Large intestine (tissue), 3 donors: ENCODE measurements around the gene RGS6. TPM values are rescaled to one million over a fixed set of nuclear protein-coding genes. Genes with fewer than 3 reads are reported as not detected.

Experiments used
- DNase-seq, 2 donors: peaks; one replicate each; pipeline versions ENCODE4 v3.0.0 to v3.0.0-alpha.2; 2013
- H3K27ac ChIP-seq: one replicate; pipeline ENCODE4 v1.5.1; 2013; ENCODE audit warnings: low read length
- H3K27me3 ChIP-seq: 2 replicates; pipeline ENCODE4 v1.6.1; 2013; ENCODE audit warnings: low read length; ENCODE audit not compliant: control insufficient read depth, insufficient read depth
- H3K36me3 ChIP-seq: 2 replicates; pipeline ENCODE4 v1.6.1; 2013; ENCODE audit warnings: low read length; ENCODE audit not compliant: control insufficient read depth, insufficient read depth
- H3K4me1 ChIP-seq: one replicate; pipeline ENCODE4 v1.6.1; 2013; ENCODE audit warnings: low read length; ENCODE audit not compliant: control insufficient read depth, insufficient read depth
- H3K4me3 ChIP-seq: one replicate; pipeline ENCODE4 v1.5.1; 2013; ENCODE audit warnings: low read length
- H3K9me3 ChIP-seq: one replicate; pipeline ENCODE4 v1.6.1; 2013; ENCODE audit warnings: mild to moderate bottlenecking, low read depth, low read length, moderate library complexity; ENCODE audit not compliant: control insufficient read depth
- WGBS: methylation state at CpG from one replicate; pipeline ENCODE4 v1.1.5; 2013; ENCODE audit warnings: low lambda C conversion rate; ENCODE audit not compliant: insufficient coverage; 5-methylcytosine and 5-hydroxymethylcytosine counted together
- polyA plus RNA-seq: library from polyadenylated mRNA; unstranded; fragments of 120-200 nt; gene quantifications from one replicate; pipeline ENCODE4 v1.2.1, GENCODE V29; 2013

Gene RGS6
- polyA plus RNA-seq, 1 donor = 2.7 TPM

GRCh38 chr14:71942904-71943694, 10.9 kb downstream of the RGS6 start:
- Histone ChIP-seq H3K4me3 (no peak overlapping the region), H3K27me3 (no peaks in the 10 kb centered on the region), H3K27ac (no peak overlapping the region), H3K36me3 (no peaks in the 10 kb centered on the region), H3K4me1 (no peaks in the 10 kb centered on the region), H3K9me3 (no peaks in the 10 kb centered on the region)
- WGBS = no CpG with 5 or more reads among the region's 4 CpGs
- DNase-seq = no peak

GRCh38 chr14:71943695-71944018, 11.4 kb downstream of the RGS6 start:
- H3K36me3 ChIP-seq = no peaks in the 10 kb centered on the region
- no CpG with 5 or more reads among the region's 1 CpG for WGBS
- no peak overlapping the region for H3K27ac ChIP-seq
- no peaks in the 10 kb centered on the region for H3K9me3 ChIP-seq
- no peaks in the 10 kb centered on the region for H3K27me3 ChIP-seq
- no peaks in the 10 kb centered on the region for H3K4me1 ChIP-seq
- no peak overlapping the region for H3K4me3 ChIP-seq
- DNase-seq = no peak

GRCh38 chr14:71947947-71948500, 15.8 kb downstream of the RGS6 start:
- Histone ChIP-seq H3K27me3 (no peaks in the 10 kb centered on the region), H3K36me3 (no peaks in the 10 kb centered on the region), H3K27ac (no peak overlapping the region), H3K4me3 (no peak overlapping the region), H3K9me3 (no peaks in the 10 kb centered on the region), H3K4me1 (no peaks in the 10 kb centered on the region)
- 60% methylated on average over 1 of the region's 5 CpGs for WGBS
- DNase-seq = no peak

GRCh38 chr14:71952381-71953363, 20.4 kb downstream of the RGS6 start:
- Histone ChIP-seq H3K4me1 (no peaks in the 10 kb centered on the region), H3K27me3 (no peaks in the 10 kb centered on the region), H3K36me3 (no peaks in the 10 kb centered on the region), H3K9me3 (no peaks in the 10 kb centered on the region), H3K4me3 (no peak overlapping the region), H3K27ac (no peak overlapping the region)
- no peak for DNase-seq
- 100% methylated on average over 1 of the region's 6 CpGs for WGBS

DNA sequence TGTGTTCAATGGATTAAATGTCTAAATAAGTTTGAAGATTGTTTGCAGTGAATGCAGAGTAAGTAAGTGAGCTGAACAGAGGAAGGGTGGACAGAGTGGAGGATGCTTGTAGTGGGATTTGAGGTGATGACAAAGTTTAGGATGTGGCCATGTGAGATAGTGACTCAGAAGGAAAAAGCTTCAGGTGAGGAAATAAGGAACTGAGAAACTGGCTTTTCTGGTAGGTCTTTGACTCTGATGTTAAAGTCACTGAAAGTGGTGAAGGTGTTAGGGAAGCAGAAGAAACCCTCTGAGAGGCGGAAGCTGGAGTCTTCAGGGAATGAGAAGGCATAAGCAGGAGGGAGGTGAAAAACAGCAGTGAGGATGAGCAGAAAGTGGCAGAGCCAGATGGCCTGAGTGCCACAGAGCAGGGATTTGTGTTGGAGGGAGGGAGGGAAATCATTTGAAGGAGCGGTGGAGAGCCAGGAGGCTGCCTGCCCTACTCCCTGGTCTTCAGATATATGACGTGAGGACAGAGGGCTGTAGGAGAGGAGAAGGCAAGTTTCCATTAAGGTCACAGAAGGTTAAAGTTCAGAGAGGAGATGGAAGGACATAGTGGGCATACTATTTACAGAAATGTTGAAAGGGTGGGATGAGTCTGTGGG, 24.8 kb downstream of the RGS6 start:
- H3K36me3 ChIP-seq = no peaks in the 10 kb centered on the region
- no peaks in the 10 kb centered on the region for H3K4me1 ChIP-seq
- peaks cover 2% of the 10 kb centered on the region for H3K27me3 ChIP-seq
- H3K9me3 ChIP-seq = no peaks in the 10 kb centered on the region
- DNase-seq = no peak
- H3K27ac ChIP-seq = no peak overlapping the region
- WGBS = 100% methylated on average over 1 of the region's 3 CpGs
- H3K4me3 ChIP-seq = no peak overlapping the region

GRCh38 chr14:71959055-71959454, 26.8 kb downstream of the RGS6 start:
- WGBS = no CpG with 5 or more reads among the region's 5 CpGs

GRCh38 chr14:71960494-71961353, 28.5 kb downstream of the RGS6 start:
- WGBS = 0% methylated on average over 1 of the region's 8 CpGs
- H3K4me3 ChIP-seq = no peak overlapping the region
- no peaks in the 10 kb centered on the region for H3K9me3 ChIP-seq

More at GRCh38 chr14:71959055-71959454, 26.8 kb downstream of the RGS6 start:
- DNase-seq = peak in 1 of 2 donors; percentile 9
- no peak overlapping the region for H3K27ac ChIP-seq
- peaks cover 2% of the 10 kb centered on the region for H3K27me3 ChIP-seq
- H3K4me3 ChIP-seq = no peak overlapping the region
- no peaks in the 10 kb centered on the region for H3K36me3 ChIP-seq
- H3K9me3 ChIP-seq = no peaks in the 10 kb centered on the region
- H3K4me1 ChIP-seq = no peaks in the 10 kb centered on the region

DNA sequence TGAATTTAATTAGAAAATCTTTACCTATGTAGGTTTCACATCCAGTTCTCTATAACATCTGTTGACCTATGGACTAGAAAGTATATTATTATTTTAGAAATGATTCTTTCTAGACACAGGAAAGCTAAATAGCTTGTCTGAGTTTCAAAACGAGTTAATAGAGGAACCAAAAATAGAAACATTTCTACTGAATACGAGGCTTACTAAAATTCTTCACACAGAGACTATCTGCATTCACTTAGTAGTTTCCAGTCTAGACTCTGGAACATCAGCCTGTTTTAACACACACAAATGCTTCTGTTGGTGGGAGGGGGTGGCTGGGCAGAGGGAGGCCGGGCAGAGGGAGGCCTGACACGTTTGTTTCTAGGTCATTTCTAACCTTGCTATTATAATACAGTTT, 29.7 kb downstream of the RGS6 start:
- H3K27ac ChIP-seq = no peak overlapping the region
- WGBS = no CpG with 5 or more reads among the region's 4 CpGs
- H3K27me3 ChIP-seq = peaks cover 2% of the 10 kb centered on the region
- H3K4me3 ChIP-seq = no peak overlapping the region
- no peaks in the 10 kb centered on the region for H3K9me3 ChIP-seq
- no peak for DNase-seq
- H3K4me1 ChIP-seq = no peaks in the 10 kb centered on the region
- no peaks in the 10 kb centered on the region for H3K36me3 ChIP-seq

More at GRCh38 chr14:71960494-71961353, 28.5 kb downstream of the RGS6 start:
- DNase-seq = no peak
- no peak overlapping the region for H3K27ac ChIP-seq
- no peaks in the 10 kb centered on the region for H3K4me1 ChIP-seq
- H3K27me3 ChIP-seq = peaks cover 2% of the 10 kb centered on the region
- no peaks in the 10 kb centered on the region for H3K36me3 ChIP-seq

DNA sequence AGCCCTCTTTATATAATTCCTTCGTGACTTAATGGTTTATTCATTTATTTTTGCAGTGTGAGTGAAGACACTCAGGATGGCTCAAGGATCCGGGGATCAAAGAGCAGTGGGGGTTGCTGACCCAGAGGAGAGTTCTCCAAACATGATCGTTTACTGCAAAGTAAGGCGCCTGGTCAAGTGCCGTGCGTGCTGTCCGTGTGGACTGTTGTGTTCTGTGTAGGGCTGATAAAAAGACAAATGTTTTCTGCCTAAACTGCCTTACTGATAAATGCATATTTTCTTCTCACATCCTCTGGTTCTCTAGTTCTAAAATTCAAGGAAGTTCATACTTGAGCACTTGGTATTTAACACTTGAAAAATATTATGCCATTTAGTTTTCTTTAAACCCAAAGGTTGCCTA, 32.5 kb downstream of the RGS6 start:
- H3K27me3 ChIP-seq = peaks cover 2% of the 10 kb centered on the region
- no CpG with 5 or more reads among the region's 7 CpGs for WGBS
- H3K36me3 ChIP-seq = no peaks in the 10 kb centered on the region
- no peaks in the 10 kb centered on the region for H3K9me3 ChIP-seq
- no peak for DNase-seq
- H3K4me3 ChIP-seq = no peak overlapping the region
- H3K27ac ChIP-seq = no peak overlapping the region
- no peaks in the 10 kb centered on the region for H3K4me1 ChIP-seq
